ENCODE data around the gene DHH.
"Not testable (repeated sequence)": the region's sequence is repeated elsewhere in the genome, so short reads cannot be mapped to it uniquely, and the experiment has no call there.

Gene DHH

GRCh38 chr12:49079793-49080192 lies 14.8 kb downstream of the DHH start:
- TF ChIP-seq CTCF (IDR thresholded peaks at IDR 0.05; ENCODE audit: control insufficient read depth, insufficient read depth, low read depth, low read length, missing control alignments), result no peak
- no peak for DNase-seq (ENCODE audit: low read depth)
- no peak overlapping the region for H3K4me3 ChIP-seq (ENCODE audit: control insufficient read depth, low read depth, low read length)

DNA sequence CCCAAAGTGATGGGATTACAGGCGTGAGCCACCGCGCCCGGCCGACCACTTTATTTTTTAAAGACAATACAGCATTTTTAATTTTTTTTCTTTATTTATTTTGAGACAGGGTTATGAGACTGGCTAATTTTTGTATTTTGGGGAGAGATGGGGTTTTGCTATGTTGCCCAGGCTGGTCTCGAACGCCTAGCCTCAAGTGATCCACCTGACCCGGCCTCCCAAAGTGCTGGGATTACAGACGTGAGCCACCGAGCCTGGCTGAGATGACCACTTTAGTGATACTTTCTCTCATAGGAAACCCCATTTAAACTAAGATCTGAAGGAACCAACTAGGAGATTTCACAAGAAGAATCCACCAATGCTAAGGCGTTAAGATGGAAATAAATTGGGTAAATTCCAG lies 23.6 kb downstream of the DHH start:
- no peak for TF ChIP-seq CTCF (IDR thresholded peaks at IDR 0.05; ENCODE audit: control insufficient read depth, insufficient read depth, low read depth, low read length, missing control alignments)
- no peak overlapping the region for H3K4me3 ChIP-seq (ENCODE audit: control insufficient read depth, low read depth, low read length)
- DNase-seq (ENCODE audit: low read depth), result no peak

GRCh38 chr12:49069507-49070346 lies 24.9 kb downstream of the DHH start, which contains the start of gene RHEBL1:
Gene RHEBL1 (minus strand): TSS chr12:49069979. CDS start chr12:49069785, 194 bp downstream.
- peak; percentile 71 for DNase-seq (ENCODE audit: low read depth)
- peak; percentile 11 for TF ChIP-seq CTCF (IDR thresholded peaks at IDR 0.05; ENCODE audit: control insufficient read depth, insufficient read depth, low read depth, low read length, missing control alignments)
- H3K4me3 ChIP-seq (ENCODE audit: control insufficient read depth, low read depth, low read length), result peak within 1 kb of the TSS; percentile 94

DNA sequence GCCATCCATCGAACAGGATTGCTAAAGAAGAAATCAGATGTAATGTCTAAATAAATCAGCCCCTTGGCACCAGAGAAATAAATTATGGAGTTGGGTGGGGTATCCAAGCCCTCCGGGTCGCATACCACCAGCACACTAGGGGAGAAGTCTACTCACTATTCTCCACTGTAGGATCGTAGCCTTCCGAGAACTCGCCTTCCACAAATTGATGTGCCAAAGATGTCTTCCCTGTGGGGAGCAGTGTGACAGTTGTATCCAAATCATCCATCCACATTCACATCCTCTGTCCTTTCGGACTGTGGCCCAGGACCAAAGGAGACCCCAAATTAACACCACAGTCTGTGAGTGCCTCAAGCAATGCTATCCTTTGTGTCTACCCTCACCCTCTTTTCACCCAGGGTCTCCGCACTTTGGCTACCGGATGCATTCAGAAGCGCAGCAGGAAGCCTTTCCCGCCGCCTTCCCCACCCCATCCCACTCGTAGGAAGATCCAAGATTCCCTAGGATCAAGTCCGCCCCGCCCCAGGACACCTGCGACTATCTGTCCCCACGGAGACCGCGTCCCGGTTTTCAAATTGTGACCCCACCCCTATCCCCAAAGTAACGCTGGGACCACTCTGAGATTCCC lies 25.6 kb downstream of the DHH start:
- no peak for TF ChIP-seq CTCF (IDR thresholded peaks at IDR 0.05; ENCODE audit: control insufficient read depth, insufficient read depth, low read depth, low read length, missing control alignments)
- DNase-seq (ENCODE audit: low read depth), result no peak

DNA sequence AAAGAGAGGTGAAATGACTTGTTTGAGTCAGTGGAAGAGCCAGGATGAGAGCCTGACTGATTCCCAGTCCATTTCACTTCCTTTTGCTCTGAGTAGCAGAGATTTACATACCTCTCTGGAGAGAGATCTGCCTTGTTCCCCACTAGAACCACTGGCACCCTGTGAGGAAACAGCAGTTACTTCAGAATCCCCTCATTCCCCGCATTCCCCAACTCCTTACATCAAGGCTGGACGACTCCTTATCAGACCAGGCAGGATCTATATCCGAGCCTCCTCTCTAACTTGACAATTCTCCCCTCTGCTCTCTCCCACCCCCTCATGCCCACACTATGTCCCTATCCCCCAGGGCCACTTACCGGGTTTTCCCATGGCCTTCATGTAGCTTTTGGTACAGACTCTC lies 28.5 kb downstream of the DHH start:
- no peak for TF ChIP-seq CTCF (IDR thresholded peaks at IDR 0.05; ENCODE audit: control insufficient read depth, insufficient read depth, low read depth, low read length, missing control alignments)
- H3K4me3 ChIP-seq (ENCODE audit: control insufficient read depth, low read depth, low read length), result no peak overlapping the region
- DNase-seq (ENCODE audit: low read depth), result no peak

More for the DNA sequence above, 25.6 kb downstream of the DHH start:
- peak overlapping the region; percentile 94 for H3K4me3 ChIP-seq (ENCODE audit: control insufficient read depth, low read depth, low read length)

DNA sequence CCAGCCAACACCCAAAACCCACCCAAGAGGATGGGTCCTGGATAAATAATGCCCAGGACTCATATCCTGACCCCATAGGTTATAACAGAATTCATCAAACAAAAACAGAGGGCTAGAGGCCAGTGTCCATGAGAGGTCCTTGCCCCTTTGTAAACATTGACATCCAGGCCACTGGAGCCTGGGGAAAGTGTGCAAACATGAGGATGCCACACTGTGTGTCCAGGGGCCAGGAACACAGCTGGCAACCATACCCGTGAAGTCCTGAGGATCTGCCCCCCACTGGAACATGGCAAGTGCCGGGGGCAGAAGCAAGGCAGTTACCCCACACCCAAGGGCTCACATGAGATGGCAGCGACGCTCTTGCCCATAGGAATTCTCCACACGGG lies 29.8 kb downstream of the DHH start:
- TF ChIP-seq CTCF (IDR thresholded peaks at IDR 0.05; ENCODE audit: control insufficient read depth, insufficient read depth, low read depth, low read length, missing control alignments), result no peak

GRCh38 chr12:49061916-49062315 lies 32.7 kb downstream of the DHH start:
- H3K4me3 ChIP-seq (ENCODE audit: control insufficient read depth, low read depth, low read length); DNase-seq (ENCODE audit: low read depth): not testable (repeated sequence)

More for the DNA sequence above, 29.8 kb downstream of the DHH start:
- H3K4me3 ChIP-seq (ENCODE audit: control insufficient read depth, low read depth, low read length), result no peak overlapping the region
- DNase-seq (ENCODE audit: low read depth), result no peak
